DOHH2 (cell line): ENCODE results near the gene ERCC4.

Experiments
- H3F3A ChIP-seq: fragments of 200-600 bp; sonication (generic), shearing (Covaris generic); 2 replicates; pipeline ENCODE4 v1.6.0; 2016; ENCODE audit warnings: antibody characterized with exemption, mild to moderate bottlenecking; ENCODE audit not compliant: control insufficient read depth, insufficient read depth
- H3K27ac ChIP-seq: fragments of 200-600 bp; sonication (generic); 2 replicates; pipeline ENCODE4 v1.5.1; 2014; ENCODE audit warnings: low read depth, mild to moderate bottlenecking, low read length, moderate library complexity
- H3K27me3 ChIP-seq: fragments of 200-600 bp; sonication (generic); 2 replicates; pipeline ENCODE4 v1.6.1; 2014; ENCODE audit warnings: mild to moderate bottlenecking, low read length, mixed read lengths; ENCODE audit not compliant: control insufficient read depth
- H3K36me3 ChIP-seq: fragments of 200-600 bp; sonication (generic); 2 replicates; pipeline ENCODE4 v1.6.1; 2014; ENCODE audit warnings: mild to moderate bottlenecking, low read length, moderate library complexity, mixed read lengths; ENCODE audit not compliant: control insufficient read depth
- H3K4me1 ChIP-seq: fragments of 200-600 bp; sonication (generic); 2 replicates; pipeline ENCODE4 v1.6.1; 2014; ENCODE audit warnings: mild to moderate bottlenecking, low read length, mixed read lengths; ENCODE audit not compliant: control insufficient read depth
- H3K4me2 ChIP-seq: fragments of 200-600 bp; sonication (generic); 2 replicates; pipeline ENCODE4 v1.6.0; 2014; ENCODE audit warnings: mild to moderate bottlenecking, low read length, moderate library complexity
- H3K4me3 ChIP-seq: fragments of 200-600 bp; sonication (generic); 2 replicates; pipeline ENCODE4 v1.5.1; 2014; ENCODE audit warnings: mild to moderate bottlenecking, low read length, mixed read lengths
- H3K79me2 ChIP-seq: fragments of 200-600 bp; sonication (generic); 2 replicates; pipeline ENCODE4 v1.6.1; 2014; ENCODE audit warnings: mild to moderate bottlenecking, low read length, mixed read lengths; ENCODE audit not compliant: control insufficient read depth
- H3K9me2 ChIP-seq: fragments of 200-600 bp; sonication (generic); replicated peaks from 2 replicates; pipeline ENCODE4 v1.6.1; 2014; ENCODE audit warnings: mild to moderate bottlenecking, low read length, mixed read lengths; ENCODE audit not compliant: control insufficient read depth
- H3K9me3 ChIP-seq: fragments of 200-600 bp; sonication (generic); 2 replicates; pipeline ENCODE4 v1.6.1; 2014; ENCODE audit warnings: antibody characterized with exemption, low read length, mixed read lengths; ENCODE audit not compliant: control insufficient read depth, insufficient read depth
- H4K20me1 ChIP-seq: fragments of 200-600 bp; sonication (generic); 2 replicates; pipeline ENCODE4 v1.6.0; 2014; ENCODE audit warnings: low read depth, mild to moderate bottlenecking, antibody characterized with exemption, low read length, moderate library complexity; ENCODE audit not compliant: control insufficient read depth, insufficient read depth
- EZH2phosphoT487 ChIP-seq: fragments of 200-600 bp; sonication (generic); IDR thresholded peaks from 2 replicates; pipeline ENCODE4 v1.6.1; 2017; ENCODE audit warnings: borderline replicate concordance, mild to moderate bottlenecking, antibody characterized with exemption, low read length, moderate library complexity, mixed read lengths
- TF ChIP-seq, protein P1 (sequence below): fragments of 200-600 bp; sonication (generic); IDR thresholded peaks from one replicate; pipeline ENCODE4 v1.5.1; 2014; ENCODE audit warnings: antibody characterized with exemption, mild to moderate bottlenecking, low read depth, low read length; ENCODE audit not compliant: poor library complexity, severe bottlenecking

ERCC4 gene

DNA sequence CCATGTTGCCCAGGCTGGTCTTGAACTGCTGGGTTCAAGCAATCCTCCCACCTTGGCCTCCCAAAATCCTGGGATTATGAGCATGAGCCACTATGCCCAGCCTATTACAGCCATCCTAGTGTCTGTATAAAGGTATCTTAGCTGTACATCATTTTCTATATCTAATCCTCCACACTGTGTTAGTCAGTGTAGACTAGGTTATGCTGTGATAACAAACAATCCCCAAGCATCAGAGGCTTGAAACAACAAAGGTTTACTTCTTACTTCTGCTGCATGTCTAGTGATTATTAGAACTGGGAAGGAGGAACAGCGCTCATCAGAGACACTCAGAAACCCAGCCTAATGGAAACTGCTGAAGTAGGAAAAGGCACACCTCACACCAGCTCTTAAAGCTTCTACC is 68.1 kb downstream of the ERCC4 start:
- no peaks in the 10 kb centered on the region for H3K27me3 ChIP-seq
- no peak overlapping the region for H3K4me2 ChIP-seq
- no peaks in the 10 kb centered on the region for H3K79me2 ChIP-seq
- no peak for TF ChIP-seq EZH2phosphoT487
- TF ChIP-seq, protein P1, sequence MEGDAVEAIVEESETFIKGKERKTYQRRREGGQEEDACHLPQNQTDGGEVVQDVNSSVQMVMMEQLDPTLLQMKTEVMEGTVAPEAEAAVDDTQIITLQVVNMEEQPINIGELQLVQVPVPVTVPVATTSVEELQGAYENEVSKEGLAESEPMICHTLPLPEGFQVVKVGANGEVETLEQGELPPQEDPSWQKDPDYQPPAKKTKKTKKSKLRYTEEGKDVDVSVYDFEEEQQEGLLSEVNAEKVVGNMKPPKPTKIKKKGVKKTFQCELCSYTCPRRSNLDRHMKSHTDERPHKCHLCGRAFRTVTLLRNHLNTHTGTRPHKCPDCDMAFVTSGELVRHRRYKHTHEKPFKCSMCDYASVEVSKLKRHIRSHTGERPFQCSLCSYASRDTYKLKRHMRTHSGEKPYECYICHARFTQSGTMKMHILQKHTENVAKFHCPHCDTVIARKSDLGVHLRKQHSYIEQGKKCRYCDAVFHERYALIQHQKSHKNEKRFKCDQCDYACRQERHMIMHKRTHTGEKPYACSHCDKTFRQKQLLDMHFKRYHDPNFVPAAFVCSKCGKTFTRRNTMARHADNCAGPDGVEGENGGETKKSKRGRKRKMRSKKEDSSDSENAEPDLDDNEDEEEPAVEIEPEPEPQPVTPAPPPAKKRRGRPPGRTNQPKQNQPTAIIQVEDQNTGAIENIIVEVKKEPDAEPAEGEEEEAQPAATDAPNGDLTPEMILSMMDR = no peak
- H3F3A ChIP-seq = no peaks in the 10 kb centered on the region
- no peaks in the 10 kb centered on the region for H3K9me2 ChIP-seq
- no peaks in the 10 kb centered on the region for H4K20me1 ChIP-seq
- no peaks in the 10 kb centered on the region for H3K4me1 ChIP-seq
- H3K4me3 ChIP-seq = no peak overlapping the region
- no peaks in the 10 kb centered on the region for H3K9me3 ChIP-seq
- H3K36me3 ChIP-seq = no peaks in the 10 kb centered on the region
- H3K27ac ChIP-seq = no peak overlapping the region

DNA sequence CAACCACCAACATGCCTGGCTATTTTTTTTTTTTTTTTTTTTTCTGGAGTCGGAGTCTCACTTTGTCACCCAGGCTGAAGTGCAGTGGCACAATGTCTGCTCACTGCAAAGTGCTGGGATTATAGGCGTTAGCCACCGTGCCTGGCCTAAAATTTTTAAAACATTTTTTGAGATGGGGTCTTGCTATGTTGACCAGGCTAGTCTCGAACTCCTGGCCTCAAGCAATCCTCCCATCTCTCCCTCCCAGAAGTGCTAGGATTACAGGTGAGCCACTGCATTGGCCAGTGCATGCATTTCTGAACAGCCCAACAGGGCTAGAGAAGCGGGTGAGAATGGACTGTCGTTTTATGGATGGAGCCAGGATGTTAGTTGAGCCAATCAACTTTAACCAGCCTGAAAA is 72.4 kb downstream of the ERCC4 start:
- H3K4me3 ChIP-seq = no peak overlapping the region
- H4K20me1 ChIP-seq = no peaks in the 10 kb centered on the region
- H3K9me2 ChIP-seq = no peaks in the 10 kb centered on the region
- no peak for TF ChIP-seq EZH2phosphoT487
- TF ChIP-seq, protein P1 = no peak
- H3K79me2 ChIP-seq = no peaks in the 10 kb centered on the region
- H3K36me3 ChIP-seq = no peaks in the 10 kb centered on the region
- H3K27ac ChIP-seq = no peak overlapping the region
- peaks cover 2% of the 10 kb centered on the region for H3F3A ChIP-seq
- H3K4me2 ChIP-seq = no peak overlapping the region
- 0 out of 2 replicates have a peak, but pooled peaks cover 2% of the 10 kb centered on the region for H3K9me3 ChIP-seq
- no peaks in the 10 kb centered on the region for H3K27me3 ChIP-seq
- H3K4me1 ChIP-seq = peaks cover 31% of the 10 kb centered on the region

GRCh38 chr16:13992976-13993375 is 73.0 kb downstream of the ERCC4 start:
- Histone ChIP-seq H3K27me3 (no peaks in the 10 kb centered on the region), H3K36me3 (no peaks in the 10 kb centered on the region), H3K27ac (no peak overlapping the region), H3F3A (peaks cover 7% of the 10 kb centered on the region), H4K20me1 (no peaks in the 10 kb centered on the region), H3K4me1 (peaks cover 37% of the 10 kb centered on the region), H3K9me2 (no peaks in the 10 kb centered on the region), H3K9me3 (0 out of 2 replicates have a peak, but pooled peaks cover 2% of the 10 kb centered on the region), H3K4me3 (no peak overlapping the region), H3K79me2 (no peaks in the 10 kb centered on the region), H3K4me2 (no peak overlapping the region)
- TF ChIP-seq, protein P1 = no peak
- no peak for TF ChIP-seq EZH2phosphoT487
